Hepatic stellate cell (primary cell): Measurements from ENCODE around the gene TFEC.
"Not testable (repeated sequence)": the region's sequence is repeated elsewhere in the genome, so short reads cannot be mapped to it uniquely, and the experiment has no call there.

ENCODE experiments used
- DNase-seq: peaks from one replicate; pipeline ENCODE4 v3.0.0; 2011; ENCODE audit warnings: low spot score

The TFEC gene

DNA sequence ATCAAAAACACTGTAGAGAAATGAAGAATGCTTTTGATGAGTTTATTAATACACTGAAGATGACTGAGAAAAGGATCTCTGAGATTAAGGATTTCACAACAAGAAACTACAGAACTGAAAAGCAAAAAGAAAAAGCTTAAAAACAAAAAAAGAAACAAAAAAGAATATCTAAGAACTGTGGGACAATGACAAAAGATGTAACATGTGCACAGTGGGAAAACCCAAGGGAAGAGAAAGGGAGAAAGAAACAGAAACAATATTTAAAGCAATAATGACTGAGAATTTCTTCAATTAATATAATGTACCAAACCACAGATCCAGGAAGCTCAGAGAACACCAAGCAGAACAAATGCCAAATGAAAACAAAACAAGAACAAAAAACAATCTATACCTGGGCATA, 42.2 kb downstream of the TFEC start:
- no peak for DNase-seq

DNA sequence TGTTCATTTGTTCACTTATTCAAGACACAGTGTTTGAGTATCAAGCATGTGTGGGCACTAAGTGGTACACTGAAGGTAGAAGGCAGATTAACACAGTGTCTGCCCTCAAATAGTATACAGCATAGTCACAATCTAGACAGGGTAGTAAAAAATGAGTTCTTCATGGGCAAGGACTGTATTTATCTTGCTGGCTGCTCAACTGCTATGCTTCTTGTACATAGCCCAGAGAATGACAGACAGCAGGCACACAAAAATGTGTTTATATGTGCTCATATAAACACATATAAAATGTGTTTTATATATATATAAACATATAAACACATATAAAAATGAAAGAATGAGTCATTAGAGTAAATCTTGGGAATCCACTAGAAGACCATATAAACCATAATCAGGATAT, 43.1 kb downstream of the TFEC start:
- DNase-seq, result no peak

DNA sequence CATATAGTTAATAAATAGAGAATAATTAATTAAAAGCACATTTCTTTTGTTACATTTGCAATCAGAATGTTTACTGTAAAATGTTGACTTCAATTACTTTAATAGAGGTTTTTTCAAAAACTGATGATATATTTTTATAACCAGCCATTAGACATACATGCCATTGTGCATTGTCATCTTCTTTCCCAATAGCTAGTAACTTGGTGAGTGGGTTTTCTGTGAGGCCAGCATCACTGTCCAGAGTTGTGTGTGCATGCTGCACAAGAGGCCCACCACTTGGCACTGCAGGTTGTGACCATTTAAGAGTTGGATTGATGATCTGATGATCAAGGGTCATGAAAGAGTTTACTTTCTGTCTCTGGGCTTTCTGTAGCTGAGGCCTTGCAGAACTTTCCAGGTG, 46.5 kb downstream of the TFEC start:
- DNase-seq, result no peak

- no peak for DNase-seq
Observed at GRCh38 chr7:115980159-115980558, 50.4 kb downstream of the TFEC start.

DNA sequence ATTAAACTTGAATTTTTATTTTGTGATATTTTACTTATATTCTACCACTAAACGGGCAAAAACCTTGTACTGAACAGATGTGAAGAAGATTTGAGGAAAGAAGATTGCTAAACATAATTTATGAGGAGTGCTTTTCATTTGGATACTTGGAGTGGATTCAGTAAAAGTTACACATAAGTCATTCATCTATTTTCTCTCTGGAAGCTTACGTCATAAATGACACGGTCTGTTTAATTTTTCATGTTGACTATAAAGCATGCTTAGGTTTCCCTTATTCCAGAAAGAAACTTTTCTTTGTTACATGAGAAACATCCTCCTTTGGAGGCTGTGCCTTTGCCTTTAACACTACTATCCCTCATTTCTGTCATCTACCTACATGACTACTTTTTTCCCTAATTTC, 53.9 kb downstream of the TFEC start:
- DNase-seq, result no peak

DNA sequence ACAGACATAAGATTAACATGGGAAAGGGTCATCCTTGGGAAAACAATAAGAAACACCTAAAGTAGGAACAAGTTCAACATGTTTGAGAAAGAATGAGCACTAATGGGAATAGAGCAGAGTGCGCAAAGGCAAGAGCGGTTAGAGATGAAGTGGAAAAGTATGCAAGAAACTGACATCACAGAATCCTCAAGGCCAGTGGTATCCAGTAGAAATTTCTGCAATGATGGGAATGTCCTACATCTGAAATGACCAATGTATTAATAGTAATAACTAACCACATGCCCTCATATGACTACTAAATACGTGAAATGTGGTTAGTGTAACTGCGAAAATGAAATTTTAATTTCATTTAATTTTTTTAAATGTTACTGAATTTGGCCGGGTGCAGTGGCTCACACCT, 54.8 kb downstream of the TFEC start:
- DNase-seq, result no peak

DNA sequence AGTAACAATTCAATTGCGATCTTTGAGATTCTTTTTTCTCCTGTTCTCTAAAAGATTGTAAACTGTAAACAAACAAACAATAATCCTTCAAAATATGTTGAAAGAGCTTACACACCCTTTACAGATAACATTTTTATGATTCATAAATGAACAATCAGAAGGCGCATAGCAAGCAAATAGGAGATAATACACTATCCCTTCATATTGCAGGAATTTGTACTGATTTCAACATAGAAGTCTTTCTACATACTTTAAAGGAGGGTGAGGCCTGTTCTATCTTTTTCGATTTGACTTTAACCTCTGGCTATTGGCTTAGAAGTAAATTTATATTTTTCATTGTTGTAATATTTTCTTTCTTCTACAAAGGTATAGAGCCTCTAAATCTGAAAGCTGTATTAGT, 57.2 kb downstream of the TFEC start:
- no peak for DNase-seq

- no peak for DNase-seq
Observed at GRCh38 chr7:115971506-115971905, 59.1 kb downstream of the TFEC start.

GRCh38 chr7:115968596-115968995, 62.0 kb downstream of the TFEC start:
- no peak for DNase-seq

DNA sequence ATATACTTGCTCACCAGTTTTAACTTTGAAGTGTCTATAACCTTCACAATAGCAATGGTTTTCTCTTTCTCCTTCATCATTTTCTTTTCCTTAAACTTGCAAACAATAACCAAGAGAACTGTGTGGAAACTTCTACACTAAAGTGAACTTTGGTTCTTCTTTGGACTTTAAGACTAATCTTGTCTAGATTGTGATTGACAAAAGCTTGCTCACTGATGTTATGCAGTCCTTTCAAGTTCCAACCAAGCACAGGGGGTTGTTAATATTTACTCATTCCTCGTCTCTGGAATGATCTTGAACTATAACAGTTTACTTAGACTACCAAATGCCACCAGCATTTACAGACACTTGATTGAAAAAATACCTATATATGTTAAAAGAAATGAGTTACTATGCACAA, 62.4 kb downstream of the TFEC start:
- no peak for DNase-seq

GRCh38 chr7:115965796-115966475, 64.6 kb downstream of the TFEC start:
- no peak for DNase-seq

- no peak for DNase-seq
Observed at GRCh38 chr7:115965236-115965635, 65.3 kb downstream of the TFEC start.

- no peak for DNase-seq
Observed at GRCh38 chr7:115964799-115965198, 65.8 kb downstream of the TFEC start.

- no peak for DNase-seq
Observed at GRCh38 chr7:115962340-115962739, 68.2 kb downstream of the TFEC start.

- no peak for DNase-seq
Observed at GRCh38 chr7:115953592-115954255, 76.8 kb downstream of the TFEC start.

GRCh38 chr7:115952832-115953231, 77.7 kb downstream of the TFEC start:
- no peak for DNase-seq

GRCh38 chr7:115951547-115951946, 79.0 kb downstream of the TFEC start:
- DNase-seq, result no peak

GRCh38 chr7:115941703-115942268, 88.8 kb downstream of the TFEC start:
- no peak for DNase-seq

DNA sequence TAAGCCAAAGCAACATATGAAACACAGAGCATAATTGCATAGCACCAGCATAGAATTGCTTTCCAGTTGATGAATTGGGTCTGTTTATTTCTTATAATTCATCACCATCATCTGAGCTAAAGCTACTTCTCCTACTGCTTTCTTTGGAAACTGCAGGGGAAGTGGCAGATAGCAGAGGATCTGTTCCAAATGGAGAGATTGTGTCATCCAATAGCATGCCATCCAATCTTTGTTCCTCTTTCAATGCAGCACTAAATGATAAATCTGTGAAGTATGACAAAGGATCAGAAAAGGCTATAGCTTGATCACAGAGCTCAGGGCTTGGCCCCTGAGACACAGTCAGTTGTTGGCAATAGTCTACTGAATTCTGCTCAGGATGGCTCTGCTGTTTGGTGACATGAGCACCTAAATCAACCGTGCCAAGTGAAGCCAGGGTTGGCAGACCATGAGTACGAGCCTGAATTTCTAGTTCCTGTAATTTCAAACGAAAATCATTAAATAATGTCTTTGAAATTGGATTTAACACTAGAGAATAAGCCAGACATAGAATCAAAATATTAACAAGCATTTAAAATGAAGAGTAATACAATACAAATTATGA, 90.0 kb downstream of the TFEC start:
- no peak for DNase-seq

- no peak for DNase-seq
Observed at GRCh38 chr7:115937960-115938359, 92.6 kb downstream of the TFEC start.

DNA sequence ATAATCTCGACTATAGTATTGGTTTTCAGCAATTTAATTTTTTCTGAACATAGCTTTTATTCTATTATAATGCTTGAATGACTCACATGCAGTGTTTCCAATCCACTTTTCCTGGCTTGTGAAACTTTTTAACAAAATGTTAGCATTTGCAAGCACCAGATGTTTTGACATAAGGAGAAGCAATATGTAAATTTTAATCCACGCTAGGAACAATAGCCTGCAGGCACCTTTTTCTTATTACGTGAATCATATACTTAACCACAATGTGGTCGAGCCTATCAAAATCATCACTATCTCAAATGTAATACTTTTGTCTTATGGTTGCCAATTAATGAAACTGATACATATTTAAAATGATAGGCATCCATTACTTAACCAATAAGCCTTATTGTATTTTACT, 97.1 kb downstream of the TFEC start:
- DNase-seq, result no peak

- no peak for DNase-seq
Observed at GRCh38 chr7:115932880-115933279, 97.7 kb downstream of the TFEC start.

DNA sequence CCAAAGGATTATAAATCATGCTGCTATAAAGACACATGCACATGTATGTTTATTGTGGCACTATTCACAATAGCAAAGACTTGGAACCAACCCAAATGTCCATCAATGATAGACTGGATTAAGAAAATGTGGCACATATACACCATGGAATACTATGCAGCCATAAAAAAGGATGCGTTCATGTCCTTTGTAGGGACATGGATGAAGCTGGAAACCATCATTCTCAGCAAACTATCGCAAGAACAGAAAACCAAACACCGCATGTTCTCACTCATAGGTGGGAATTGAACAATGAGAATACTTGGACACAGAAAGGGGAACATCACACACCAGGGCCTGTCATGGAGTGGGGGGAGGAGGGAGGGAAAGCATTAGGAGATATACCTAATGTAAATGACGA, 100.4 kb downstream of the TFEC start:
- not testable (repeated sequence) for DNase-seq
